Forelimb muscle (tissue), 1 donor: ENCODE data around the gene ATF7. TPM values are rescaled to one million over a fixed set of nuclear protein-coding genes. Genes with fewer than 3 reads are reported as not detected.
"Not testable (repeated sequence)": the region's sequence is repeated elsewhere in the genome, so short reads cannot be mapped to it uniquely, and the experiment has no call there.

Source experiments
- DNase-seq: peaks from one replicate; pipeline ENCODE4 v3.0.0-alpha.2; 2013; ENCODE audit warnings: low read depth
- polyA plus RNA-seq: library from polyadenylated mRNA; unstranded; fragments of 120-200 nt; gene quantifications from one replicate; pipeline ENCODE4 v1.2.1, GENCODE V29; 2013; ENCODE audit not compliant: insufficient read length

The ATF7 gene
- polyA plus RNA-seq, 1 donor: 49.7 TPM

DNA sequence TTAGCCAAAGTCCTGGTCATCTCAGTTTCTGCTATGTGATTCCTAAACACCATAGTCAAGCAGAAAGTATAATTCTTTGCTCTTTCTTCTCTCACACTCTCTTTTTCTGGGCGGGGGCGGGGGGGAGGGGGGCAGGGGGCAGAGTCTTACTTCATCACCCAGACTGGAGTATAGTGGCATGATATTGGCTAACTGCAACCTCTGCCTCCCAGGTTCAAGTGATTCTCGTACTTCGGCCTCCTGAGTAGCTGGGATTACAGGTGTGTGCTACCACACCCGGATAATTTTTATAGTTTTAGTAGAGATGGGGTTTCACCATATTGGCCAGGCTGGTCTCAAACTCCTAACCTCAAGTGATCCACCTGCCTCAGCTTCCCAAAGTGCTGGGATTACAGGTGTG is 60.8 kb downstream of the ATF7 start:
- DNase-seq: not testable (repeated sequence)

DNA sequence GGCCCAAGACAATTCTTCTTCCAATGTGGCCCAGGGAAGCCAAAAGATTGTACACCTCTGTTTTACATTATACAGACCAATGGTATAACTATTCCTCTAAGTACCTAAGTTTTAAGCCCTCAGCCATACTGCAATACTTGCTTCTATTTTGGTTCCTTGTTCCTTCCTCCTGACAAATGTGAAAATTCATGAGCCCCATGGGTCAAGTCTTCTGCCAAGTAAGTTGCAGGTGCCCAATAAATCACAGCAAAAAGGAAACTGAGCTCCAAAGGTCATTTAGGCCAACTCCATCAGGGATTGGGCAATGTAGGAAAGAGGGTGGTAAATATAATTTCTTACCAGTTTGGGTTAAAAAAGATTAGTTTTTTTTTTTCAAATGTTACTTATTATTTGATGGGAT is 61.2 kb downstream of the ATF7 start:
- no peak for DNase-seq

DNA sequence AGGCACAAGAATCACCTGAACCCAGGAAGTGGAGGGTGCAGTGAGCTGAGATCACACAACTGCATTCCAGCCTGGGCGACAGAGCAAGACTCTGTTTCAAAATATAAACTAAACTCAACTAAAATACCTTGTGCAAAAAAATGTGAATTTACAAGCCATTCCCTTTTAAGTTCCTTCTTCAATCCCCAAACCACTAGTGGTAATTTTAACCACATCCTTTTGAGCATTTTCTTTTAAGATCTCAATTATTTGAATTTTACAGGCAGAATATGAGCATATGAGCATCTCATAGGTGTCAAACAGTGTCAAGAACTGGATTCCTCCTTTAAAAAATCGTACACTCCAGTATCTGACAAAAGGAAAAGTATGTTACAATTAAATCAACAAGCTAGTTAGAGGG is 61.9 kb downstream of the ATF7 start:
- no peak for DNase-seq

DNA sequence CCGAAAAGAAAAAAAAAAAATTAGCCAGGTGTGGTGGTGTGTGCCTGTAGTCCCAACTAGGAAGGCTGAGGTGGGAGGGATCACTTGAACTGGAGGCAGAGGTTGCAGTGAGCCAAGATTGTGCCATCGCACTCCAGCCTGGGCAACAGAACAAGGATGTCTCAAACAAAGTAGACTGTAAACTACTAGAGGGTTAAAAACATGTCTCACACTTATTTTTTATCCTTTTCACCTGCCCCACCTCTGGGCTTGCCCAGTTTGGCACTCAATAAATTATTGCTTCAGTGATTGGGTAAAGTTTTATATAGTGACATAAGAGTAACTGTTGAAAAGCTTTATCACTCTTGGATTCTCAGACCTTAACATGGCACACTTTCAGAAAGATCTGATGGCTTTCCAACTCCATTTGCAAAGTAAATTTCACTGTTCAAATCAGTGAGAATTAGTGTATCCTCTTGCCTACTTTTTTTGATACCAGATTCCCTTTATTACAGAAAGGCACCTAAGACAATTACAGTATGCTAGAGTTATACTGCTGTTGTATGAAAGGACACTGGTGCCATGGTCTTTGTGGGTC is 62.6 kb downstream of the ATF7 start:
- DNase-seq: no peak

DNA sequence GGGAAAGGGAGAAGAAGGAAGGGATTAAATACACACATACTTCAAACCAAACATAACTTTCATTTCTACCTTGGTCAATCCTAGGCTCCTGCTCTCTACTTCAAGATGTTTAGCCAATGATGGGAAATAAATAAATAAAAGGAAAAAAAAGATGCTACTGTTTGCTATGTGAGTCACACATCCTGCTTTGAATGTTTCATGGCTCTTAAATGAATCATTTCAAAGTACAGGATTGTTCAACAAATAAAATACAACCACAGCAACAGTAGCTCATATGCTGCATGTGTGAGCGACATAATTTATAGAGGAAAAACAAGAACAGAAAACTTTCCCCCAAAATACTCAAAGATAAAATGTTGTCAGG is 64.6 kb downstream of the ATF7 start:
- DNase-seq: no peak

DNA sequence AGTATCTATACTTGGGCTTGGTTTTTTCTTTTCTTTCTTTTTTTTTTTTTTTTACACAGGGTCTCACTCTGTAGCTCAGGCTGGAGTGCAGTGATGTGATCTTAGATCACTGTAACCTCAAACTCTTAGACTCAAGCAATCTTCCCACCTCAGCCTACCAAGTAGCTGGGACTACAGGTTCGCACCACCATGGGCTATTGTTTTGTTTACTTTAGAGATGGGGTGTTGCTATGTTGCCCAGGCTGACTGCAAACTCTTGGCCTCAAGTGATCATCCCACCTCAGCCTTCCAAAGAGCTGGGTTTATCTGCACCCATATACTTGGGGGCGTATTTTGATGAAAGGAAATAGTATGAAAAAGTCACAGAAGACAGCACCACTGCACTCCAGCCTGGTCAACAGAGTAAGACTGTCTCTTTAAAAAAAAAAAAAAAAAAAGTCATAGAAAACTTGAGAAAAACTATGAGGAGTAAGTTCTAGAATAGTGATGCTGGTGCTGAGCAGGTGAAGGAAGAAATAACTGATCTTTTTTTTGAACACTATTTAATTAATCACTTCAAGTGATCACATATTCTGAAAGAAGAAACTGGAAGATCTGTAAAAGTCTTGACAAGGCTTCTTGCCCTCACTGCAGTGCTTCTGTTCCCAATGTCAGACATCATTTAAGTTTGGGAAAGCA is 65.1 kb downstream of the ATF7 start:
- no peak for DNase-seq

DNA sequence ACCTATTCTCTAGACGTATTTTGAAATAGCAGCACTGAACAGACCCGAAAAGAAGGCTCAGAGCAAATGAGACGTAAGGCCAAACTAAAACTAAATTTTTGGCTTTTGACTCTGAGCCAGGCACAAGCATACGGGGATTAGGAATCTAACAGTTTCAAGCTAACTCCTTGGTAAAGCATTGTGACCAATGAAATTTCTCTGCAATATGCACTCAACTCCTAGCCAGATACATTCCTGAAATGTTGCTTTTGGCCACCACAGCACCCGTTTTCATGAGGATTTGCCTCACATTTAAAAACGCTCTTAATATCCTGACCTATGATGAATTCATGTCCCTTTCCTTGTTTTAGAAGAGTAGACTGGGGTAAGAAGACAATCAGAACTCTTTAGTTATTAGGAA is 65.8 kb downstream of the ATF7 start:
- peak; percentile 28 for DNase-seq

DNA sequence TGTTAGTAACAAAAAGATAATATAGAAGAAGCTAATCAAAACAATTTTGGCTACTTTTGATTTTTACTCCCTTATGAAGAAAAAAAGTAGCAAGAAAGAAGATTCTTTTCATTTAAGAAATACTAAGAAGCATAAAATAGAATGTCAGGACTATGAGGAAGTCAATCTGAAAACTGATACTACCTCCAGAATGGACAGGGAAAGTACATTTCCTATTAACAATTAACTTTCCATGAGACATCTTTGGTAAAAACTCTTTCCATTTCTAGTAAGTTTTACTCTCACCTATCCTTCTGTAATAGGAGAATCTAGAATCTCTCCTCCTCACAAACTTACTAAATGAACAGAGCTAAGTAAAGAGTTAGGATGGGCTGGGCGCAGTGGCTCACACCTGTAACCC is 67.6 kb downstream of the ATF7 start:
- DNase-seq: no peak

DNA sequence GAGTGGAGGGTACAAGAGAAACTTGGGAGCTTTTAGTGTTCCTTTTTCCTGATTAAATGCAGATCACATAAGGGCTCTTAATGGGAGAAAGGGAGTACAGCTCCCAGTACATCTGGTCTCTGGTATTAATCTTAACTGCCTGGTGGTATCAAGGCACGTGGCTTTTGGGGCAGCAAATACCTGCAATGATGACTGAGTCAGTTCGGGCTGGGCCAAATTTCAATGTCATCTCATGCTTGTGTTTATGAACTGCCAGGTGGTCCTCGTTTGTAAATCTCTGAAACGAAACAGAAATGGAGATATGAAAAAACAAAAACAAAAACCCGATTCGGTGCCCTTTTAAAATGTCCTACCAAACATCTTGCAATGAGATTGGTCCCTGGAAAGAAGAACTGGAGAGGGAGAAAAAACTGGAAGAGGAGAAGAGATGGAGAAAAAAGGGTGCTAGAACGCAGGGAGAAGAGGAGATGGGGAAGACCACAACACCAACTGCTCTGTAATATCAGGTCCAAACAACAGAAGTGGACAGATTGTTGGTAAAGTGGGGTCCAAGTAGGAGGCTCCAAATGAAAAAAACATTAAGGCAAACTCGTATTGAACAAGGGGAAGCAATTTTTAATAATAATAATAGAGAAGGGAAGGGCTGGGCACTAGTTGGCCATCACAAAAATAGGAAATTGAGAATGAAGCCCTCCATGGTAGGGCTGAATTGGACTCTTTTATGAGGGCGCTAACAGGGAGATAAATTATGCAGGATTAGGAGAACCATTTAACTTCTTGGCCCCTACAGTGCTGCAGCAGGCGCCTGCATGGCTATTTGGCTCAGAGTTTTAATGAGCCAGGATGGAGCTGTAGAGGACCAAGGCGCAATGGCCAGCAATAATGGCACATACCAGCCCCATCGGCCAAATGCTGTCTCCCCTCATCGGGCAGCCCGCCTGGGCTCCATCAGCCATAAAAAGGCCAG is 73.5 kb downstream of the ATF7 start:
- no peak for DNase-seq

DNA sequence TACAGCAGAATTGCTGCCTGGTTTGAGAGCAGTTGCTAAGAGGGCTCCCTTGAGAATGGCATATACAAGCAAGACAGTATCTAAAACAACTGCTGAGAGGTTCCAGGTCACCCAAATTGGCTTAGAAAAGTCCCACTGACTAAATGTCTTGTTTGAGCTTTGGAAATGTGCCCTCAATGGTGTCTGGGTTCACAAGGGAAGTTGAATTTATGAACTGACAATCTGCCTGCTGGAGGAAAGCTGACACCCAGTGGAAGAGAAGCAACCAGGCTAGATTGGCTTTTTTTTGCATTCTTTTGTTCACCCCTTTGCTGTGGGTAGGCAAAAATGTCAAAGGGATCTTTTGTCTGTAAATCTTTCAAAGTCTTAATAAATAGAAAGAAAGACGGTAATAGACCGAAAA is 74.3 kb downstream of the ATF7 start:
- no peak for DNase-seq

DNA sequence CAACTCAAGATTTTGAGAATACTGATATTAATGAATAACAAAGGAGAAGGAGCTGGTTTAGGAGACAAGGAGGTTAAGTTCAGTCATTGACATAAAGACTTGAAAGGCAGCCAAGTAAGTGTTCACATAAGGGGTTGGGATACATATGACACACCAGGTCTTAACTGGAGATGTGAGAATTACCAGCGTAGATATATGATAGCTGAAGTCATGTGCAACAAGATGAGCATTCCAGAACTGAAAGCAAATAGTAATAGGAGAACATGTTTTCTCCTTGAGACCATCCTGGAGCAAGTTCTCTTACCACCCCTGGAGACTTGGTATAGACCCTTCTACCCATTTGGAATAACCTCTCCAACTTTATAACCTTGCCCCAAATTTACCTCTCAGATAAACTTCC is 75.6 kb downstream of the ATF7 start:
- DNase-seq: no peak

DNA sequence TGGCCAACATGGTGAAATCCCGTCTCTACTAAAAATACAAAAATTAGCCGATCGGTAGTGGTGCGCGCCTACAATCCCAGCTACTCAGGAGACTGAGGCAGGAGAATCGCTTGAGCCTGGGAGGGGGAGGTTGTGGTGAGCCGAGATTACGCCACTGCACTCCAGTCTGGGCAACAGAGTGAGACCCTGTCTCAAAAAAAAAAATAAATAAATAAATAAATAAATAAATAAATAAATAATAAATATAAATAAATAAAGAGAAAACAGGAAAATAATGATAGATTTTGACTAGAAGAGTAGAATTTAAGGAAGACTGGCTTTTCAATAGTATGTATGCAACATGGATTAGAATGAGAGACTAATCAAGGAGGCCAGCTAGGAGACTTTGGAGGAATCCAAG is 76.1 kb downstream of the ATF7 start:
- not testable (repeated sequence) for DNase-seq

DNA sequence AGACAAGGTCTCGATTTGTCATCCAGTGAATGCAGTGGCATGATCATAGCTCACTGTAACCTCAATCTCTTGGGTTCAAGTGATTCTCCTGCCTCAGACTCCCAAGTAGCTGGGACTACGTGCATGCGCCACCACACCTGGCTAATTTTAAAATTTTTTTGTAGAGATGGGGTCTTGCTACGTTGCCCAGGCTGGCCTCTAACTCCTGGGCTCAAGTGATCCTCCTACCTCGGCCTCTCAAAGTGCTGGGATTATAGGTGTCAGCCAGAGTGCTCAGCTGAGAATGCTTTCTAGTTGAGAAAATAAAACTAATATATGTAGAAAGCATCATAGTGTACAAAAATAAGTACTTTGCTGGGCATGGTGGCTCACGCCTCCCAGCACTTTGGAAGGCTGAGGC is 77.8 kb downstream of the ATF7 start:
- not testable (repeated sequence) for DNase-seq

DNA sequence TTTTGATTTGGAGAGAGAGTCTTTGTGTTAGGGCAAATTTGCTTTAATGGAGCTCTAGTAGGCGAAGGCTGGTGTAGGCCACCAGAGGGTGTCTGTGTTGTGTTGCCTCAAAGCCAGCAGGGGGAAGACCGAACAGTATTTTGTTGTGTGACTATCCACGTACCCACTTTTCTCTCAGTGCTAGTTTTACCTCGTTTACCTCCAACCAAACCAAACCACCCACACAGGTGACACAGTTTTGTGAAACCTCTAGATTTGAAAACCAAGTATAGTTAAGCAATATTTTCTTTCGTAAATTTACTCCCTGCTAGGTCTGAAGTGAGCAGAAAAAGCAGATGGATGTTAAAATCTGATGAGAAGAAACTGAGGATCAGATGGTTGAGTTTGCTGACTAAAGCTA is 82.6 kb downstream of the ATF7 start:
- peak; percentile 47 for DNase-seq

DNA sequence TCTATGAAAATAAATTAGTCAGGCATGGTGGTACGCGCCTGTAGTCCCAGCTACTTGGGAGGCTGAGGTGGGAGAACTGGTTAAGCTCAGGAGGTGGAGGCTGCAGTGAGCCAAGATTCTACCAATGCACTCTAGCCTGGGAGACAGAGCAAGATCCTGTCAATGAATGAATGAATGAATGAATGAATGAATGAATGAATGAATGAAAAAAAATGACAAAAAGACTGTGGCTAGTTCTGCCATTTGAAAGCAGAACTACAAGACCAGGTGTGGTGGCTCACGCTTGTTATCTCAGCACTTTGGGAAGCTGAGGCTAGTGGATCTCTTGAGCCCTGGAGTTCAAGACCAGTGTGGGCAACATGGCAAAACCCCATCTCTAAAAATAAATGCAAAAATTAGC is 86.7 kb downstream of the ATF7 start:
- DNase-seq: no peak

DNA sequence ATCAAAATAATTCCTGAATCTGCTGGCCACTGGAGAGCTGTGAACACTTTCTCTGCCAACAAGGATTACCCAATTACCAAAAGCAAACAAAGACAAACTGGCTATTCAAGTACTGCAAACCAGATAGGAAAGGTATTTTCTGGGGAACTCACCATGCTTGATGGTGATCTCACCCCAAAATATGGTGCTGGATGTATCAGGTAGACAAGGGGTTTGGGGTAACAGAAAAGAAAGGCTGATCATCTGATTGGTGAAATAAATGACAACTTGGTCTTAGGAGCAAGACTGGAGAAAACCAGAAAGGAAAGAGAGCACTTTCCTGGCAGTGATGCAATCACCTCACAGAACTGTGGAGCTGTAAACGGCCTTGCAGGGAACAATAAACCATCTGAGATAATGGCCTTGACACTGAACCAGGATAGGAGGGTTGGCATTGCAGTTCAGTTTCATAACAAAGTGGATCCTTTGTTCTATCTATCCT is 87.9 kb downstream of the ATF7 start:
- DNase-seq: no peak

DNA sequence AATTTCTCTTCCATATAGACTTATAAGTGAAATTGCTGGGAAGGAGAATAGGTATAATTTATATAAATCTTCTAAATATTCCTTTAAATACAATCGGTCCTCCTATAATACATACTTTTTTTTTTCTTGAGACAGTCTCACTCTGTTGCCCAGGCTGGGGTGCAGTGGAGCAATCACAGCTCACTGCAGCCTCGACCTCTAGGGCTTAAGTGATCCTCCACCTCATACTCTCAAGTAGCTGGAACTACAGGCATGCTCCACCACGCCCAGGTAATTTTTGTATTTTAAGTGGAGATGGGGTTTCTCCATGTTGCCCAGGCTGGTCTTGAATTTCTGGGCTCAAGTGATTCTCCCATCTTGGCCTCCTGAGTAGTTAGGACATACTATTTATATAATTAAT is 89.2 kb downstream of the ATF7 start:
- no peak for DNase-seq

DNA sequence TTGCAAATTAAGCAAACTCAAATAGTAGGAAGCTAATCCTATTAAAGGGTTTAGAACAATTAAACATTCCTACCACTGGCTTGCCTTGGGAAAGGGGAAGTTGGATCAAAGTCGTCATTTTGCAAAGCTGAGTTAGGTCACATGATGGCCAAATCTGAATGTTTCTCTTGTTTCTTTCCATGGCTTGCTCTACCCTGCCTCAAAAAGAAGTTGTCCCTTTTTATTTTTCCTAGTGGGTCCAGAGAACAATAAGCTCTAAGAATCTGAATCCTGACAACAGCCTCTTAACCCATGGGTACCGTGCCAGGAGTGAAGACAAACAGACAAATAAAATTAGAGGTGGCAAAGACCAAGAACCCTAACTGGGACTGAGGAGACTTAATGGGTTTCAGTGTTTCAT is 92.7 kb downstream of the ATF7 start:
- DNase-seq: no peak

DNA sequence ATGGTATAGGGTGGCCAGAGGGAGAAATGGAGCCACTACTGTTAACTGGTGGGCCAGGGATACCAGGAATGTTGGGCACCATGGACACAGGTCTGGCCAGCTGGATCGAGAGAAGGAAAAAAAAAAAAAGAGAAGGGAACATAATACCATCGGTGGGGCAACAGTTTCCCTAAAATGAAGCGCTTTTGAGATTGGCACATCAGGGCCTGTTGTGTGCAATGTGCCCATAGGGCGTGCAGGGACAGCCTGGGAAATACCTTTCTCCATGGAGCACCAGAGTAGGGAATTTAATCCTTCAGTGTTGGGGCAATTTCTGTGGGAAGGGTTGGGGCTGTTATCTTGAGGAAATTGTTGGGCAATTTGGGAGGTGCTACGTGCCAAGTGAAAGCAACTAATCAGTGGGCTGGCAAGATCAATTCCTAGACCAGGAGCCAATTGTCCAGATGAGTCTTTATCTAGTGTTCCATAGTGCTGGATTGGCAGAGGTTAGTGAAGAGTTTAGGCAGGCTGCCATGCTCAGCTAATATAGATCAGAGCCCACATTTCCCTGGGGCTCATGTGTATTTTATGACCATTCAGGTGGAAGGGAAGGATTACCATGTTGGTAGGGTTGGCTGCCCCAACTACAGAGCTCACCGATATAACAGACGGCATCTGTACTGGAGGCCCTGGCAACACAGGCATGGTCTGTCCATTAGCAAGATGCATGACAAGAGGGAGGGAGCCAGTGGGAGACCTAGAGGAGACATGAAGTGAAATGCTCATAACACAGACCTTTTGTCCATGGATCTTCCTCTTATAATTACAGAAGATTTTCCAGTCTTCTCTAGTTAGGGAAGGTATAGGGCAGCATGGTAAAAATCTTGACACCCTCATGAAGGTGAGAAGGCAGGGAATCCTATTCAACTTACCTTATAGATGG is 93.4 kb downstream of the ATF7 start:
- no peak for DNase-seq

DNA sequence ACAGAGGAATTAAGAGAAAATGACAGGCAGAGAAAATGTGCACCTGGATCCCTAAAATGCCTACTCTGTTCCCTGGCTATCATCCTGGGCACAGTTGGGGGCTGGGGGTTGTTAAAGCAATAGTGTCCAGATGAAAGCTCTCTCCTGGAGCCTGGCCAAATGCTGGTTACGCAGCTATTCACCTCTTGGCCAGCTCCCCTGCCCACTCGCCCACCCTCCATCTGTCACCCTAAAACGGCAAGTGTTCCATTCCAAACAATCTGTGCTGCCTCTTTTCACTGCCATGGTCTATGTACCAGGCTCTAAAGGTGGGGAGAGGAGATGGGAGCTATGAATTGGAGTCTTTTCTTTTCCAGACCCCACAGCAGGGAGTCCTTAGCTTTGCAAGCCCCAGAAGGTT is 94.2 kb downstream of the ATF7 start:
- no peak for DNase-seq

DNA sequence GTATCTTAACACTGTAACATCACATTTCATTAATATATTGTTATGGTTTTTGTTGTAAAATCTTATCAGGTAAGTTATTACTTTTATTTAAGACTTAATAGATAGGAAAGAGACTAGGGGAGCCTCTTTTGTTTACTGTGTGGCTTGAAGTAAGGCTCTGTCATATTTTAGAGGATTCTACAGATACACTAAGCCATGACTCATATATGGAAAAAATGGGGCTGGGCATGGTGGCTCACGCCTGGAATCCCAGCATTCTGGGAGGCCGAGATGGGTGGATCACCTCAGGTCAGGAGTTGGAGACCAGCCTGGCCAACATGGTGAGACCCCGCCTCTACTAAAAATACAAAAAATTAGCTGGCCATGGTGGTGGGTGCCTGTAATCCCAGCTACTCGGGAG is 95.3 kb downstream of the ATF7 start:
- DNase-seq: no peak

DNA sequence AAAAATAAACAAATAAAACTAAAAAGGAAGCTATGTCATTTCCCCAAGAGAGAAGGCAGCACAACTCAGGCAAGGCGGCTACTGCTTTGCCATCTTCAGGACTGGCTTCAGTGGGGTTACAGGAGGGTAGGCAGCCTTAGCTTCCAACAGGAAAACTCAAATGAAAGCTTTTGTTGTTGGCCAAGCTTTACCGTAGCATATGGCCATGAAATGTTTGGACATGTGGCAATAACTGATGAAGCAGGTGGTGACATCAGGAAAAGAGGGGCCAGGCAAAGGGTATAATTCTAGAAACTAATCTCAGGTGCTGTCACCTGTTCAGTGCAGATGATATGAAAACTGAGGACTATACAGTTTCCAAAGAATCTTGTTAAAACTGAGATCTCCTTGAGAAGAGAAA is 96.1 kb downstream of the ATF7 start:
- DNase-seq: no peak
